Caco-2 (cell line): ENCODE results near the gene SLC13A5. TPM values are rescaled to one million over a fixed set of nuclear protein-coding genes. Genes with fewer than 3 reads are reported as not detected.
A peak's percentile ranks its signal among the peaks of the same experiment; 100 is the strongest.

Source experiments
- BruUV-seq: library from RNA; stranded (reverse); fragments of 400-500 nt; replicated peaks from 2 replicates; lab custom pipeline; 2021; lab: Mats Ljungman, UMichigan
- CTCF ChIA-PET: fragments of 300-600 bp; sonication (Branson Sonifier 250); formaldehyde crosslinking; loops from one replicate; lab custom pipeline; 2022; ENCODE audit warnings: antibody characterized with exemption; lab: Charles Lee
- POLR2A ChIA-PET: fragments of 300-600 bp; sonication (Branson Sonifier 250); formaldehyde crosslinking; loops from one replicate; lab custom pipeline; 2022; ENCODE audit warnings: antibody characterized with exemption; lab: Charles Lee
- DNase-seq, 2 experiments: peaks; one replicate each; pipeline versions ENCODE4 v3.0.0 to v3.0.0-alpha.2; 2020 to 2022
- H3K27me3 ChIP-seq: replicated peaks from 2 replicates; pipeline ENCODE4 v1.6.0; 2011; ENCODE audit warnings: low read length; ENCODE audit not compliant: control insufficient read depth, insufficient read depth
- H3K36me3 ChIP-seq: 2 replicates; pipeline ENCODE4 v1.5.1; 2011; ENCODE audit warnings: low read length; ENCODE audit not compliant: control insufficient read depth, insufficient read depth
- H3K4me1 ChIP-seq: fragments of 250-450 bp; sonication (Bioruptor Pico); 2 replicates; pipeline ENCODE4 v1.5.1; 2020; ENCODE audit warnings: mild to moderate bottlenecking
- H3K4me3 ChIP-seq: 2 replicates; pipeline ENCODE4 v1.5.1; 2011; ENCODE audit warnings: low read depth, mild to moderate bottlenecking, control low read depth, low read length
- H3K9me3 ChIP-seq: fragments of 250-450 bp; sonication (Bioruptor Pico); 2 replicates; pipeline ENCODE4 v1.5.1; 2020; ENCODE audit warnings: mild to moderate bottlenecking, moderate library complexity
- H3K27ac Mint-ChIP-seq: one replicate; pipeline ENCODE4 v1.8.0; 2022; ENCODE audit warnings: mixed read lengths; ENCODE audit not compliant: unreplicated experiment
- H3K27me3 Mint-ChIP-seq: one replicate; pipeline ENCODE4 v1.8.0; 2022; ENCODE audit warnings: mixed read lengths; ENCODE audit not compliant: insufficient read depth, unreplicated experiment
- H3K36me3 Mint-ChIP-seq: one replicate; pipeline ENCODE4 v1.8.0; 2022; ENCODE audit warnings: mild to moderate bottlenecking, mixed read lengths; ENCODE audit not compliant: insufficient read depth, unreplicated experiment
- H3K4me1 Mint-ChIP-seq: one replicate; pipeline ENCODE4 v1.8.0; 2022; ENCODE audit warnings: low read depth, mixed read lengths; ENCODE audit not compliant: unreplicated experiment
- H3K4me3 Mint-ChIP-seq: one replicate; pipeline ENCODE4 v1.8.0; 2022; ENCODE audit warnings: mild to moderate bottlenecking, moderate library complexity, mixed read lengths; ENCODE audit not compliant: unreplicated experiment
- H3K9me3 Mint-ChIP-seq: one replicate; pipeline ENCODE4 v1.8.0; 2022; ENCODE audit warnings: mixed read lengths; ENCODE audit not compliant: unreplicated experiment
- intact Hi-C: fragments of 100-400 bp; cut with micrococcal nuclease; formaldehyde crosslinking; loops from one replicate; pipeline ENCODE4 v1.10.0; 2022; ENCODE audit not compliant: unreplicated experiment
- total RNA-seq: library from RNA; stranded (reverse); gene quantifications from 2 replicates; pipeline ENCODE4 v1.2.3, GENCODE V29; 2022
- TF ChIP-seq, protein P1 (sequence below), 2 experiments: fragments of 200-600 bp in 1 of 2; IDR thresholded peaks; 1 replicate in 1 of 2; 2 replicates in 1 of 2; pipeline versions ENCODE4 v1.5.1 to v1.8.0; 2011 to 2022; ENCODE audit warnings: antibody characterized with exemption in 1 of 2, control low read depth in 1 of 2, inconsistent platforms in 1 of 2, low read depth in 1 of 2, low read length in 1 of 2, mild to moderate bottlenecking in 1 of 2, moderate library complexity in 1 of 2; ENCODE audit not compliant: insufficient read depth in 1 of 2, severe bottlenecking in 1 of 2, unreplicated experiment in 1 of 2

Gene SLC13A5
- total RNA-seq, 1 experiment from 2014 or later: 0.11 TPM

DNA sequence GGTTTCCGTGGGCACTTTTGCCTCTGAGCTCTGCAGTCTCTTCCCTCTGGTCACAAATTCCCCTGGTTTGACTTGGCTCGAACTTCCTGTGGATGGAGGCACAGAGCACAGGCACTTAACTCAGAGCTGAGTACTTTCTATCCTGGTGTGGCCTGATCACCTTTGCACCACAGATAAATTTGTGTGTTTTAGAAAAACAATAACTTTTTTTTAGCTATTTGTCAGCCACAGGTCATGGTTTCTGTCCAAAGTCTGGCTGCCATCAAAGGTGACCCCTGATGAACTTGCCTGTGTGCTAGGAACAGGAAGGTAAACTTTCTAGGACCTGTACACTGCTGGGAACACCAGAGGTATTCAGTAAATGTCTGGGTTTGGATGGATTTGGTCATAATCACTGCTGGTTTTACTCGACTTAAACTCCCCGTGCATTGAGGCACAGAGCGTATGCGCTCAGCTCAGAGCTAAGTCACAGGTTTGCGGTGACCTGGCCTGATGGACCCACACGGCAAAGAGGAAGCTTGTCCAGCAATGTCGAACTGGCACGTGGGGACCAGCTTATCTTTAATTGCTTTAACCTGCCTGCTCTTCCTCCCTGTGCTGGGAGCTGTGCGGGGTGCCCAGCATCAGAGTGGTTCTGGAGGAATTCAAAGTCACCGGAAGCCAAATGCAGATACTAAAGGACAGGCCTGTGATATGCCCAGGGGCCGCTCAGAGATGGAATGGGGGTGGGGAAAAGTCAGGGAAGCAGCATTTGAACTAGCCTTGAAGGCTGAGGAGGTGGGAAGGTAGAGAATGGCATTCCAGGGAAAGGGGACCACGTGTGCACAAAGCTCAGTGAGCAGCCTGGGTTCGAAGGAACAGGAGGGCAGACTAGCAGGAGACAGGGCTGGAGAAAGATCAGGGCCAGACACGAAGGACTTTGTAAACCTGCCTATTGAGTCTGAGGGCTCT, 12.9 kb downstream of the SLC13A5 start:
- Histone ChIP-seq H3K4me1 (peaks cover 20% of the 10 kb centered on the region), H3K9me3 (no peaks in the 10 kb centered on the region), H3K4me3 (no peak overlapping the region), H3K27me3 (no peaks in the 10 kb centered on the region), H3K36me3 (no peaks in the 10 kb centered on the region)
- Mint-ChIP-seq H3K4me3 (no peak overlapping the region), H3K27ac (peak overlapping the region; percentile 47), H3K9me3 (no peaks in the 10 kb centered on the region), H3K36me3 (no peaks in the 10 kb centered on the region), H3K4me1 (peaks cover 11% of the 10 kb centered on the region), H3K27me3 (no peaks in the 10 kb centered on the region)
- DNase-seq: peak; percentile 22 to 56
- TF ChIP-seq, protein P1, sequence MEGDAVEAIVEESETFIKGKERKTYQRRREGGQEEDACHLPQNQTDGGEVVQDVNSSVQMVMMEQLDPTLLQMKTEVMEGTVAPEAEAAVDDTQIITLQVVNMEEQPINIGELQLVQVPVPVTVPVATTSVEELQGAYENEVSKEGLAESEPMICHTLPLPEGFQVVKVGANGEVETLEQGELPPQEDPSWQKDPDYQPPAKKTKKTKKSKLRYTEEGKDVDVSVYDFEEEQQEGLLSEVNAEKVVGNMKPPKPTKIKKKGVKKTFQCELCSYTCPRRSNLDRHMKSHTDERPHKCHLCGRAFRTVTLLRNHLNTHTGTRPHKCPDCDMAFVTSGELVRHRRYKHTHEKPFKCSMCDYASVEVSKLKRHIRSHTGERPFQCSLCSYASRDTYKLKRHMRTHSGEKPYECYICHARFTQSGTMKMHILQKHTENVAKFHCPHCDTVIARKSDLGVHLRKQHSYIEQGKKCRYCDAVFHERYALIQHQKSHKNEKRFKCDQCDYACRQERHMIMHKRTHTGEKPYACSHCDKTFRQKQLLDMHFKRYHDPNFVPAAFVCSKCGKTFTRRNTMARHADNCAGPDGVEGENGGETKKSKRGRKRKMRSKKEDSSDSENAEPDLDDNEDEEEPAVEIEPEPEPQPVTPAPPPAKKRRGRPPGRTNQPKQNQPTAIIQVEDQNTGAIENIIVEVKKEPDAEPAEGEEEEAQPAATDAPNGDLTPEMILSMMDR (IDR thresholded peaks at IDR 0.05; ENCODE audit: insufficient read depth in 1 of 2, low read depth in 1 of 2, low read length in 1 of 2, severe bottlenecking in 1 of 2, unreplicated experiment in 1 of 2): no peak
- POLR2A ChIA-PET: interaction anchor here (1.7 kb wide), 1 partner anchor 96 kb away, joined by 4 read pairs; no protein-coding TSS in a partner anchor
- intact Hi-C loops: no loop called here
- CTCF ChIA-PET: interaction anchor here (1.6 kb wide), 1 partner anchor 34 kb away, joined by 6 read pairs; no protein-coding TSS in a partner anchor
- no TSS peak for BruUV-seq

DNA sequence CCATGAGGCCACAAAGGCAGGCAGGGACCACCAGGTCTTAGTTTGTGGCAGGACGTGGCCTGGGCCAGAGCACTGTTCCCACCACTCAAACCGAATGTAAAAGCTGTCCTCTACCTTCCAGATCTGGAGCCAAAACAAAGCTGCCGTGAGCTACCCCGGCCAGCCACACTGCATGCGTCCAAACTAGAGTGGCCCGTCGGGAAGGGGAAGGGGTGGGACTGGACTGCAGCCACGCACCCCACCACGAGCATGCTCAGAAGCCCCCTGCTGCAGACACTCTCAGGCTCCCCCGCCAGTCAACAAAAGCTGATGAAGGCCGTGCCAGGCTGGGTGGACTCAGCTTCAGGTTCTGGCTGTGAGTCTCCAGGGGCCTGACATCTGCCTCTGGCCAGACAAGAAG, 15.2 kb downstream of the SLC13A5 start:
- no peaks in the 10 kb centered on the region for H3K27me3 ChIP-seq
- Mint-ChIP-seq H3K36me3 (no peaks in the 10 kb centered on the region), H3K4me3 (no peak overlapping the region), H3K4me1 (peaks cover 6% of the 10 kb centered on the region), H3K27ac (no peak overlapping the region), H3K9me3 (no peaks in the 10 kb centered on the region), H3K27me3 (no peaks in the 10 kb centered on the region)
- TF ChIP-seq, protein P1 (IDR thresholded peaks at IDR 0.05; ENCODE audit: insufficient read depth in 1 of 2, low read depth in 1 of 2, low read length in 1 of 2, severe bottlenecking in 1 of 2, unreplicated experiment in 1 of 2): no peak
- H3K4me3 ChIP-seq: no peak overlapping the region
- CTCF ChIA-PET: no interaction called here
- H3K36me3 ChIP-seq: no peaks in the 10 kb centered on the region
- intact Hi-C loops: no loop called here
- POLR2A ChIA-PET: no interaction called here
- peaks cover 20% of the 10 kb centered on the region for H3K4me1 ChIP-seq
- no peaks in the 10 kb centered on the region for H3K9me3 ChIP-seq
- no peak for DNase-seq
- no TSS peak for BruUV-seq

DNA sequence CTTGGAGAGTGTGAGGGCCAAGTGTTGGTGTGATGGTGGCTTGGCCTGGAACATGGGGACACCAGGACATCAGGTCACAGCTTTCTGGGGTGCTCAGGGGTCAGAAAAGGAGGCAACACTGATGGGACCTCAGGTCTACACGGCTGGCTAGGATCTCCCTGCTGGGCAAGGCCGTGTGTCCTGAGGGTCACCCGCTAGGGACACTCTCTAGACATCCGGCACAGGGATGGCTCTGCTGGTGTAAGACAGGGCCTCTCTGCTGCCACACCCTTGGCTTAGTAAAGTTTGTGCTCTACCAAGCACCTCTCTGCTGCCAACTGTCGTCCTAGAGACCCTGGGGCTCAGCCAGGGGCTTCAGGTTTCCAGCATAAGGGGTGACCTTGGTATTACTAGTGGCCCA, 16.3 kb downstream of the SLC13A5 start:
- no peaks in the 10 kb centered on the region for H3K36me3 ChIP-seq
- no peaks in the 10 kb centered on the region for H3K27me3 ChIP-seq
- TF ChIP-seq, protein P1 (IDR thresholded peaks at IDR 0.05; ENCODE audit: insufficient read depth in 1 of 2, low read depth in 1 of 2, low read length in 1 of 2, severe bottlenecking in 1 of 2, unreplicated experiment in 1 of 2): no peak
- H3K27me3 Mint-ChIP-seq: no peaks in the 10 kb centered on the region
- peaks cover 20% of the 10 kb centered on the region for H3K4me1 ChIP-seq
- H3K27ac Mint-ChIP-seq: no peak overlapping the region
- BruUV-seq: no TSS peak
- H3K4me3 ChIP-seq: no peak overlapping the region
- POLR2A ChIA-PET: no interaction called here
- CTCF ChIA-PET: no interaction called here
- H3K9me3 ChIP-seq: no peaks in the 10 kb centered on the region
- no peak for DNase-seq
- H3K36me3 Mint-ChIP-seq: no peaks in the 10 kb centered on the region
- H3K4me3 Mint-ChIP-seq: no peak overlapping the region
- H3K4me1 Mint-ChIP-seq: peaks cover 6% of the 10 kb centered on the region
- intact Hi-C loops: no loop called here
- no peaks in the 10 kb centered on the region for H3K9me3 Mint-ChIP-seq
